SU-DHL-6 (cell line): ENCODE measurements around the gene CPPED1.

Experiments used
- CTCF ChIP-seq: fragments of 200-600 bp; sonication (generic); IDR thresholded peaks from one replicate; pipeline ENCODE4 v1.5.1; 2017; ENCODE audit warnings: antibody characterized with exemption, mild to moderate bottlenecking, low read length, moderate library complexity; ENCODE audit not compliant: insufficient read depth, poor library complexity, severe bottlenecking
- EZH2phosphoT487 ChIP-seq: fragments of 200-600 bp; sonication (generic), shearing (Covaris generic); conservative IDR thresholded peaks from 2 replicates; pipeline ENCODE4 v1.6.1; 2018; ENCODE audit warnings: mild to moderate bottlenecking, antibody characterized with exemption, low read length, moderate library complexity, mixed read lengths

DNA sequence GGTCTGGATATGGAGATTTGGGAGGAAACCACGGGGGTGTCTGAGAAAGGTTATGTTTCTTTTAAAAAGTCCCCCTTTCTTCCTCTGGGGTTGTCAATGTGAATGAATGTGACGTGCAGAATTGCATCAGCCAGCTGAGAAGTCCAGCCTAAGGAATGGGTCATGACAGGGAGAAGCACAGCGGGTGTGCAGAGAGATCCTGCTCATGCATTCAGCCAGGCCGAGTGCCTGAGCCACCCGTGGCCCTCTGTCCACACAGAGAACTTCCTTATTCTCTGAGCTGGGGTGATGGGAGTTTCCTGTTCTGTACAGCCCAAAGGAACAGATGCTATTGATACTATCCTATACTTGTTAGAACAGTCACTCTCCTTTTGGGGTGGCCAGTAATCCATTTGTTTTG lies 117.9 kb downstream of the CPPED1 start:
- no peak for TF ChIP-seq CTCF
- no peak for TF ChIP-seq EZH2phosphoT487
